Loucy (cell line): ENCODE results near the gene CEP164.

Experiments used
- EZH2phosphoT487 ChIP-seq: fragments of 200-600 bp; IDR thresholded peaks from 2 replicates; pipeline ENCODE4 v1.6.1; 2018; ENCODE audit warnings: antibody characterized with exemption, mild to moderate bottlenecking, moderate library complexity, borderline replicate concordance
- TF ChIP-seq, protein P1 (sequence below): fragments of 200-600 bp; sonication (generic); conservative IDR thresholded peaks from 2 replicates; pipeline ENCODE4 v1.5.1; 2014; ENCODE audit warnings: mild to moderate bottlenecking, antibody characterized with exemption, low read length

DNA sequence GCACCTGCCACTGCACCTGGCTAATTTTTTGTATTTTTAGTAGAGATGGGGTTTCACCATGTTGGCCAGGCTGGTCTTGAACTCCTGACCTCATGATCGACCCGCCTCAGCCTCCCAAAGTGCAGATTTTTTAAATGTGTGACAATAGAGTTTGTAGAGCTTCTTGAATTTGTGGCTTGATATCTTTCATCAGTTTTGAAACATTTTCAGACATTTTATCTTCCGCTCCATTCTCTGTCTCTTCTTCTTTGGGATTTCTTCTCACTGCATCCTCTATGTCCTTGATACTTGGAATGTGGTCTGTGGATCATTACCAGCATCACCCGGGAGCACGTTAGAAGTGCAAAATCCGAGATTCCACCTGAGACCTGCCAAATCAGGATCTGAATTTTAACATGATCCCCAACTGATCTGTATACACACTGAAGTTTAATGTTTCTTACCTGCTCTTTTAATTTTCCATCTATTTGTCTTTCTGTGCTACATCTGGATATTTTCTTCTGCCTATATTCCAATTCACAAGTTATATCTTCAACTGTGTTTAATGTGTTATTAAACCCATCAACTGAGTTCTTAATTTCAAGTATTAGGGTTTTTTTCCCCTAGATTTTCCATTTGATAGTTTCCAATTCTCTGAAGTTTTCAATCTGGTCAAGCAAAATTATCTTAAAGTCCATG is 126.4 kb downstream of the CEP164 start:
- TF ChIP-seq, protein P1, sequence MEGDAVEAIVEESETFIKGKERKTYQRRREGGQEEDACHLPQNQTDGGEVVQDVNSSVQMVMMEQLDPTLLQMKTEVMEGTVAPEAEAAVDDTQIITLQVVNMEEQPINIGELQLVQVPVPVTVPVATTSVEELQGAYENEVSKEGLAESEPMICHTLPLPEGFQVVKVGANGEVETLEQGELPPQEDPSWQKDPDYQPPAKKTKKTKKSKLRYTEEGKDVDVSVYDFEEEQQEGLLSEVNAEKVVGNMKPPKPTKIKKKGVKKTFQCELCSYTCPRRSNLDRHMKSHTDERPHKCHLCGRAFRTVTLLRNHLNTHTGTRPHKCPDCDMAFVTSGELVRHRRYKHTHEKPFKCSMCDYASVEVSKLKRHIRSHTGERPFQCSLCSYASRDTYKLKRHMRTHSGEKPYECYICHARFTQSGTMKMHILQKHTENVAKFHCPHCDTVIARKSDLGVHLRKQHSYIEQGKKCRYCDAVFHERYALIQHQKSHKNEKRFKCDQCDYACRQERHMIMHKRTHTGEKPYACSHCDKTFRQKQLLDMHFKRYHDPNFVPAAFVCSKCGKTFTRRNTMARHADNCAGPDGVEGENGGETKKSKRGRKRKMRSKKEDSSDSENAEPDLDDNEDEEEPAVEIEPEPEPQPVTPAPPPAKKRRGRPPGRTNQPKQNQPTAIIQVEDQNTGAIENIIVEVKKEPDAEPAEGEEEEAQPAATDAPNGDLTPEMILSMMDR, result no peak
- no peak for TF ChIP-seq EZH2phosphoT487
